NCI-H345 (cell line): Measurements from ENCODE around the gene SEMA7A.

Experiments used
- DNase-seq: peaks from one replicate; lab custom pipeline; 2025; lab: John Stamatoyannopoulos, UW

The SEMA7A gene

GRCh38 chr15:74415966-74416916, 17.5 kb downstream of the SEMA7A start:
- DNase-seq = no peak

GRCh38 chr15:74414603-74415338, 19.0 kb downstream of the SEMA7A start:
- DNase-seq = no peak

- no peak for DNase-seq
These were observed 19.6 kb downstream of the SEMA7A start for GRCh38 chr15:74414081-74414580.

- DNase-seq = no peak
These were observed 20.2 kb downstream of the SEMA7A start for GRCh38 chr15:74413350-74414080.

- DNase-seq = no peak
These were observed 21.6 kb downstream of the SEMA7A start for GRCh38 chr15:74412159-74412558.

- DNase-seq = no peak
These were observed 22.1 kb downstream of the SEMA7A start for GRCh38 chr15:74411686-74412085.

GRCh38 chr15:74410502-74410901, 23.3 kb downstream of the SEMA7A start:
- DNase-seq = no peak

GRCh38 chr15:74409225-74409624, 24.5 kb downstream of the SEMA7A start:
- DNase-seq = no peak

- no peak for DNase-seq
These were observed 24.9 kb downstream of the SEMA7A start for GRCh38 chr15:74408815-74409214.

GRCh38 chr15:74408385-74408784, 25.4 kb downstream of the SEMA7A start:
- DNase-seq = no peak

GRCh38 chr15:74406992-74407705, 26.6 kb downstream of the SEMA7A start:
- no peak for DNase-seq

GRCh38 chr15:74406517-74406916, 27.2 kb downstream of the SEMA7A start:
- no peak for DNase-seq

- no peak for DNase-seq
These were observed 27.9 kb downstream of the SEMA7A start for GRCh38 chr15:74405823-74406222.

GRCh38 chr15:74403991-74404563, 29.7 kb downstream of the SEMA7A start:
- DNase-seq = no peak

- DNase-seq = no peak
These were observed 30.2 kb downstream of the SEMA7A start for GRCh38 chr15:74403588-74403919.

- DNase-seq = no peak
These were observed 30.7 kb downstream of the SEMA7A start for GRCh38 chr15:74402873-74403587.

- no peak for DNase-seq
These were observed 31.4 kb downstream of the SEMA7A start for GRCh38 chr15:74402337-74402841.

- no peak for DNase-seq
These were observed 32.6 kb downstream of the SEMA7A start for GRCh38 chr15:74400915-74401757.

GRCh38 chr15:74400313-74400860, 33.4 kb downstream of the SEMA7A start:
- DNase-seq = no peak
